NCI-H2029 treated with DMSO at 0.1 percent for 48 hours (cell line): Measurements from ENCODE around the gene PDZRN3.

Experiments used
- DNase-seq: peaks from one replicate; lab custom pipeline; 2025; lab: John Stamatoyannopoulos, UW

PDZRN3 gene

GRCh38 chr3:73556520-73557372 is 68.0 kb downstream of the PDZRN3 start:
- DNase-seq, result no peak

GRCh38 chr3:73555076-73555475 is 69.7 kb downstream of the PDZRN3 start:
- DNase-seq, result no peak

GRCh38 chr3:73552700-73553099 is 72.0 kb downstream of the PDZRN3 start:
- DNase-seq, result no peak

- no peak for DNase-seq
Observed at GRCh38 chr3:73550032-73550431, 74.7 kb downstream of the PDZRN3 start.

GRCh38 chr3:73549051-73549600 is 75.6 kb downstream of the PDZRN3 start:
- no peak for DNase-seq

GRCh38 chr3:73548436-73548835 is 76.3 kb downstream of the PDZRN3 start:
- DNase-seq, result no peak

GRCh38 chr3:73547427-73548248 is 77.1 kb downstream of the PDZRN3 start:
- no peak for DNase-seq

GRCh38 chr3:73546961-73547360 is 77.8 kb downstream of the PDZRN3 start:
- no peak for DNase-seq

- DNase-seq, result no peak
Observed at GRCh38 chr3:73543412-73543811, 81.3 kb downstream of the PDZRN3 start.

GRCh38 chr3:73542136-73542535 is 82.6 kb downstream of the PDZRN3 start:
- peak; percentile 66 for DNase-seq

GRCh38 chr3:73540969-73541740 is 83.6 kb downstream of the PDZRN3 start:
- DNase-seq, result no peak

GRCh38 chr3:73538486-73538885 is 86.3 kb downstream of the PDZRN3 start:
- no peak for DNase-seq

- no peak for DNase-seq
Observed at GRCh38 chr3:73536952-73537351, 87.8 kb downstream of the PDZRN3 start.

- DNase-seq, result no peak
Observed at GRCh38 chr3:73536336-73536895, 88.3 kb downstream of the PDZRN3 start.

- DNase-seq, result no peak
Observed at GRCh38 chr3:73535931-73536330, 88.8 kb downstream of the PDZRN3 start.

- DNase-seq, result no peak
Observed at GRCh38 chr3:73535137-73535536, 89.6 kb downstream of the PDZRN3 start.

- no peak for DNase-seq
Observed at GRCh38 chr3:73530022-73530396, 94.7 kb downstream of the PDZRN3 start.

- no peak for DNase-seq
Observed at GRCh38 chr3:73529308-73530021, 95.3 kb downstream of the PDZRN3 start.

- DNase-seq, result no peak
Observed at GRCh38 chr3:73525591-73525990, 99.2 kb downstream of the PDZRN3 start.

GRCh38 chr3:73523661-73524060 is 101.1 kb downstream of the PDZRN3 start:
- DNase-seq, result no peak

- DNase-seq, result no peak
Observed at GRCh38 chr3:73521734-73522336, 102.9 kb downstream of the PDZRN3 start.
